SK-N-SH (cell line): Measurements from ENCODE around the gene BTNL8. TPM values are rescaled to one million over a fixed set of nuclear protein-coding genes. Genes with fewer than 3 reads are reported as not detected.

Source experiments
- CTCF ChIA-PET: fragments of 300-600, 350-600 bp; formaldehyde crosslinking; extraction: SDS; loops from one replicate; lab custom pipeline; 2021; lab: Yijun Ruan, JAX
- POLR2A ChIA-PET: fragments of 350-600 bp; sonication (Branson Sonifier 250); formaldehyde crosslinking; extraction: SDS; loops from one replicate; lab custom pipeline; 2020; ENCODE audit warnings: antibody characterized with exemption, inconsistent platforms; lab: Yijun Ruan, JAX
- DNase-seq: peaks from one replicate; pipeline ENCODE4 v3.0.0; 2012
- H2AFZ ChIP-seq: fragments of 200-600 bp; sonication (generic); 2 replicates; pipeline ENCODE4 v1.8.1; 2016; ENCODE audit warnings: antibody characterized with exemption, mild to moderate bottlenecking, low read depth
- H3F3A ChIP-seq: fragments of 200-600 bp; sonication (generic); replicated peaks from 2 replicates; pipeline ENCODE3; 2016; ENCODE audit warnings: antibody characterized with exemption, mild to moderate bottlenecking; ENCODE audit not compliant: insufficient read depth
- H3K27ac ChIP-seq, 2 experiments: fragments of 200-500 bp in 1 of 2; fragments of 200-600 bp in 1 of 2; sonication (Bioruptor generic) in 1 of 2; sonication (generic), shearing (Covaris generic) in 1 of 2; 2 replicates each; pipeline versions ENCODE4 v1.5.1 to v1.6.1; 2014 to 2016; ENCODE audit warnings: low read depth in 2 of 2, inconsistent platforms in 1 of 2, low read length in 1 of 2, mild to moderate bottlenecking in 1 of 2, mixed read lengths in 1 of 2
- H3K27me3 ChIP-seq: fragments of 200-600 bp; sonication (generic), shearing (Covaris generic); 2 replicates; pipeline ENCODE4 v1.6.1; 2016; ENCODE audit warnings: mixed run types; ENCODE audit not compliant: insufficient read depth
- H3K36me3 ChIP-seq, 2 experiments: fragments of 200-500 bp in 1 of 2; fragments of 200-600 bp in 1 of 2; sonication (Bioruptor generic) in 1 of 2; sonication (generic) in 1 of 2; replicated peaks in 1 of 2; 2 replicates each; pipeline versions ENCODE3 to v1.5.1; 2014 to 2016; ENCODE audit warnings: low read length in 1 of 2, mild to moderate bottlenecking in 1 of 2; ENCODE audit not compliant: insufficient read depth in 2 of 2, control insufficient read depth in 1 of 2
- H3K4me1 ChIP-seq, 2 experiments: fragments of 200-500 bp in 1 of 2; fragments of 200-600 bp in 1 of 2; sonication (Bioruptor generic) in 1 of 2; sonication (generic), shearing (Covaris generic) in 1 of 2; 2 replicates each; pipeline versions ENCODE4 v1.5.1 to v1.6.1; 2014 to 2016; ENCODE audit warnings: low read depth in 1 of 2, low read length in 1 of 2, mixed run types in 1 of 2; ENCODE audit not compliant: insufficient read depth in 2 of 2, control insufficient read depth in 1 of 2
- H3K4me2 ChIP-seq: fragments of 200-600 bp; sonication (generic), shearing (Covaris generic); 2 replicates; pipeline ENCODE4 v1.6.1; 2017; ENCODE audit warnings: mixed run types
- H3K4me3 ChIP-seq, 2 experiments: fragments of 200-500 bp in 1 of 2; fragments of 200-600 bp in 1 of 2; sonication (Bioruptor generic) in 1 of 2; sonication (generic), shearing (Covaris generic) in 1 of 2; 2 replicates each; pipeline versions ENCODE4 v1.5.1 to v1.8.1; 2014 to 2016; ENCODE audit warnings: low read depth in 2 of 2, inconsistent platforms in 1 of 2, low read length in 1 of 2, mild to moderate bottlenecking in 1 of 2, mixed read lengths in 1 of 2, moderate library complexity in 1 of 2
- H3K79me2 ChIP-seq: fragments of 200-600 bp; sonication (generic); 2 replicates; pipeline ENCODE4 v1.8.1; 2017; ENCODE audit warnings: mild to moderate bottlenecking; ENCODE audit not compliant: insufficient read depth
- H3K9ac ChIP-seq: fragments of 200-600 bp; sonication (generic); 2 replicates; pipeline ENCODE4 v1.6.1; 2017; ENCODE audit warnings: mixed run types
- H3K9me2 ChIP-seq: fragments of 200-600 bp; sonication (generic); 2 replicates; pipeline ENCODE4 v1.6.1; 2017; ENCODE audit warnings: mixed run types
- H3K9me3 ChIP-seq: fragments of 200-600 bp; sonication (generic); 2 replicates; pipeline ENCODE4 v1.6.1; 2017; ENCODE audit warnings: mixed run types, mild to moderate bottlenecking, moderate library complexity
- H4K20me1 ChIP-seq: fragments of 200-600 bp; sonication (generic); 2 replicates; pipeline ENCODE4 v1.6.1; 2017; ENCODE audit warnings: mild to moderate bottlenecking, mixed run types; ENCODE audit not compliant: insufficient read depth
- ELF1 ChIP-seq: IDR thresholded peaks from 2 replicates; pipeline ENCODE4 v1.4.0; 2012
- FOXJ3 ChIP-seq: sonication (generic); formaldehyde crosslinking; IDR thresholded peaks from 2 replicates; pipeline ENCODE4 v1.5.1; 2020; ENCODE audit warnings: mild to moderate bottlenecking, missing genetic modification reagents
- MEF2A ChIP-seq: IDR thresholded peaks from 2 replicates; pipeline ENCODE4 v1.4.0; 2012; ENCODE audit warnings: low read depth, borderline replicate concordance
- NRF1 ChIP-seq: IDR thresholded peaks from 2 replicates; pipeline ENCODE4 v1.6.1; 2012; ENCODE audit warnings: low read depth, mild to moderate bottlenecking, low read length
- POLR2AphosphoS5 ChIP-seq: IDR thresholded peaks from 2 replicates; pipeline ENCODE4 v1.6.1; 2012; ENCODE audit warnings: low read depth, low read length
- RCOR1 ChIP-seq: fragments of 150-350 bp; IDR thresholded peaks from 2 replicates; pipeline ENCODE4 v1.6.1; 2017; ENCODE audit warnings: antibody characterized with exemption, low read length
- RFX5 ChIP-seq: IDR thresholded peaks from 2 replicates; pipeline ENCODE4 v1.6.1; 2012; ENCODE audit warnings: mild to moderate bottlenecking, improper control_type of control experiment, low read length
- RXRA ChIP-seq: IDR thresholded peaks from 2 replicates; pipeline ENCODE4 v1.4.0; 2012; ENCODE audit warnings: low read depth, mild to moderate bottlenecking, borderline replicate concordance
- SIN3A ChIP-seq: IDR thresholded peaks from 2 replicates; pipeline ENCODE4 v1.6.1; 2012; ENCODE audit warnings: low read depth, mild to moderate bottlenecking, low read length, moderate library complexity, borderline replicate concordance
- TAF1 ChIP-seq: IDR thresholded peaks from 2 replicates; pipeline ENCODE4 v1.6.1; 2012; ENCODE audit warnings: low read depth, mild to moderate bottlenecking, low read length, moderate library complexity, borderline replicate concordance
- TEAD4 ChIP-seq: IDR thresholded peaks from 2 replicates; pipeline ENCODE4 v1.4.0; 2012; ENCODE audit warnings: mild to moderate bottlenecking, borderline replicate concordance; ENCODE audit not compliant: insufficient read depth
- WGBS: methylation state at CpG from one replicate; pipeline ENCODE4 v1.1.6; 2017; ENCODE audit warnings: low lambda C conversion rate; 5-methylcytosine and 5-hydroxymethylcytosine counted together
- polyA plus RNA-seq, 3 experiments: library from polyadenylated mRNA; depleted of rRNA; stranded (reverse); fragments of >200 nt; gene quantifications; 2 replicates each; pipeline ENCODE4 v1.2.3, GENCODE V29; 2012
- TF ChIP-seq, protein P1 (sequence below): fragments of 150-350 bp; IDR thresholded peaks from 2 replicates; pipeline ENCODE4 v1.6.1; 2016; ENCODE audit warnings: mild to moderate bottlenecking, low read depth, low read length
- TF ChIP-seq, protein P2 (sequence below): IDR thresholded peaks from 2 replicates; pipeline ENCODE4 v1.4.0; 2012; ENCODE audit warnings: low read depth

Gene BTNL8
- polyA plus RNA-seq, 1 of the 3 experiments (the other 2 are of a cell fraction) = not detected

DNA sequence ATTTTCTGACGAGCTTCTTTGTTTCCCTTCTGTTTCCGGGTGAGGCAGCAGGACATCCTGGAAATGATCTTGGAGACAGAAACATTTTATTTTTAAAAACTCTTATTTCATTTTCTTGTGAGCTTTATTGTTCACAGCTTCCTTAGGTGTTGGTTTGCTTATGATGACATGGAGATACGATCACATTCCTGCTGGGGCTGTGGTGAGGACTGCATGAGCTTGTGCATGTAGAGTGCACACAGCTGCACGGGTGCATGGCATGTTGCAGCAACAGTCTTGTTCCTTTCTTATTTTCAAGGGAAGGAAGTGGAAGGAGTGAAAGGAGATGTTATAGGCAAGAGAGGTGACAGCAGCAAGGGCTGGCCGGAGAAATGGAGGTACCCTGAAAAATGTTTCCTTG lies 1.2 kb downstream of the BTNL8 start:
- ChIA-PET CTCF (interaction anchor here (0.6 to 0.8 kb wide), 2 partner anchors 31 to 1263 kb away, joined by 3 read pairs; no protein-coding TSS in a partner anchor), POLR2A (no interaction called here)
- no peak overlapping the region for H3K9ac ChIP-seq
- no peak for DNase-seq
- WGBS = 3% methylated on average over 5 of the region's 5 CpGs
- H3K27ac ChIP-seq = no peak overlapping the region
- H3K9me2 ChIP-seq = no peaks in the 10 kb centered on the region
- H4K20me1 ChIP-seq = no peaks in the 10 kb centered on the region
- peaks cover 5% of the 10 kb centered on the region; the same call in 1 of the 2 replicates for H3K27me3 ChIP-seq
- no peaks in the 10 kb centered on the region for H3K4me1 ChIP-seq
- H3F3A ChIP-seq = no peaks in the 10 kb centered on the region
- no peak overlapping the region for H3K4me3 ChIP-seq
- H2AFZ ChIP-seq = no peak overlapping the region
- H3K4me2 ChIP-seq = no peak overlapping the region
- no peaks in the 10 kb centered on the region for H3K79me2 ChIP-seq
- no peaks in the 10 kb centered on the region for H3K36me3 ChIP-seq
- TF ChIP-seq SIN3A (no peak), RCOR1 (no peak), POLR2AphosphoS5 (no peak), NRF1 (no peak)
- no peaks in the 10 kb centered on the region for H3K9me3 ChIP-seq

DNA sequence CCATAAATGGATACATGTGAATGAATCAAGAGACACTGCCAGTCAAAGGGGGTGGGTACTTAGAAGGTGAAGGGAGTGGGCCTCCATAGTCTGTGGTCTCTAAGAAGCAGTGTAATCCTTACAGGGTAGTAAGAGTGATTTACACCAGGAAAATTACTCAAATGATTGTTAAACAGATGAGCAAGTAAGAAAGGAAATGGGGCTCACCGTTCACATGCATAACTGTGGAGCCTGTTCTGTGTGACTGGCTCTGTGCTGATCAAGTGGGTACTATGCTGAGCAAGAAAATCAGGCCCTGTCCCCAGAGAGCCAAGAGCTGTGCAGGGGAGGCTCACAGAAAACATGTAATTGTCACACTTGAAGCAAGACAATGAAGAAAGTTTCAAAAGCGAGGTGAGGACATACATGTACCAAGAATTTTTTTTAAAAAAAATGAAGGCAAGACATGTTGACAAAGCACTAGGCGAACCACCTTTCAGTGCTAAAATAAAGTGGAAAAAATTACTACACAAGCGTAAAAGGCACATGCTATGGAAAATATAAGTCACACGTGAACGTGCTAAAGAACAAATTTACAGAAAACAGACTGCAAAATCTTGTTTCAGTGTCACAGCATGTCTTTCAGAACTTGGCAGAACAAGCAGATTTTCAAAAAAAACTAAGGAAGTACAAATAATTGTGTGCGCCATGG lies 2.5 kb downstream of the BTNL8 start:
- H3F3A ChIP-seq = no peaks in the 10 kb centered on the region

DNA sequence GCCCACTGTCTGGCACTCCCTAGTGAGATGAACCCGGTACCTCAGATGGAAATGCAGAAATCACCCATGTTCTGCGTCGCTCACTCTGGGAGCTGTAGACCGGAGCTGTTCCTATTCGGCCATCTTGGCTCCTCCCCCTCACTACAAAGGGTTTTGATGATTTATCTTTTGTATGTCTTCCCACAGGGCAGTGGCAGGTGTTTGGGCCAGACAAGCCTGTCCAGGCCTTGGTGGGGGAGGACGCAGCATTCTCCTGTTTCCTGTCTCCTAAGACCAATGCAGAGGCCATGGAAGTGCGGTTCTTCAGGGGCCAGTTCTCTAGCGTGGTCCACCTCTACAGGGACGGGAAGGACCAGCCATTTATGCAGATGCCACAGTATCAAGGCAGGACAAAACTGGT lies 9.4 kb downstream of the BTNL8 start:
- TF ChIP-seq RXRA (no peak), MEF2A (no peak), TEAD4 (no peak)
- WGBS = 23% methylated on average over 8 of the region's 9 CpGs
- no peaks in the 10 kb centered on the region for H3K36me3 ChIP-seq
- H3F3A ChIP-seq = no peaks in the 10 kb centered on the region
- no peaks in the 10 kb centered on the region for H3K79me2 ChIP-seq
- H3K4me3 ChIP-seq = no peak overlapping the region
- H2AFZ ChIP-seq = no peak overlapping the region
- ChIA-PET CTCF (no interaction called here), POLR2A (no interaction called here)
- no peak overlapping the region for H3K9ac ChIP-seq
- no peaks in the 10 kb centered on the region for H3K9me3 ChIP-seq
- DNase-seq = no peak
- H3K9me2 ChIP-seq = no peaks in the 10 kb centered on the region
- H3K4me1 ChIP-seq = no peaks in the 10 kb centered on the region
- no peaks in the 10 kb centered on the region; the same call in 1 of the 2 replicates for H3K27me3 ChIP-seq
- no peak overlapping the region for H3K4me2 ChIP-seq
- no peak overlapping the region for H3K27ac ChIP-seq
- H4K20me1 ChIP-seq = no peaks in the 10 kb centered on the region

More for the DNA sequence above, 2.5 kb downstream of the BTNL8 start:
- no peak overlapping the region for H3K9ac ChIP-seq
- no peaks in the 10 kb centered on the region for H3K36me3 ChIP-seq
- H3K9me3 ChIP-seq = no peaks in the 10 kb centered on the region
- H3K4me1 ChIP-seq = no peaks in the 10 kb centered on the region
- 14% methylated on average over 7 of the region's 7 CpGs for WGBS
- H3K9me2 ChIP-seq = no peaks in the 10 kb centered on the region
- no peak overlapping the region for H3K4me3 ChIP-seq
- CTCF ChIA-PET = no interaction called here
- no peaks in the 10 kb centered on the region for H3K79me2 ChIP-seq
- POLR2A ChIA-PET = no interaction called here
- no peak overlapping the region for H2AFZ ChIP-seq
- DNase-seq = no peak
- TF ChIP-seq RCOR1 (no peak), FOXJ3 (no peak), TAF1 (no peak), NRF1 (no peak), RFX5 (no peak), ELF1 (no peak), POLR2AphosphoS5 (no peak)
- TF ChIP-seq, protein P1, sequence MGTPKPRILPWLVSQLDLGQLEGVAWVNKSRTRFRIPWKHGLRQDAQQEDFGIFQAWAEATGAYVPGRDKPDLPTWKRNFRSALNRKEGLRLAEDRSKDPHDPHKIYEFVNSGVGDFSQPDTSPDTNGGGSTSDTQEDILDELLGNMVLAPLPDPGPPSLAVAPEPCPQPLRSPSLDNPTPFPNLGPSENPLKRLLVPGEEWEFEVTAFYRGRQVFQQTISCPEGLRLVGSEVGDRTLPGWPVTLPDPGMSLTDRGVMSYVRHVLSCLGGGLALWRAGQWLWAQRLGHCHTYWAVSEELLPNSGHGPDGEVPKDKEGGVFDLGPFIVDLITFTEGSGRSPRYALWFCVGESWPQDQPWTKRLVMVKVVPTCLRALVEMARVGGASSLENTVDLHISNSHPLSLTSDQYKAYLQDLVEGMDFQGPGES = no peak
- TF ChIP-seq, protein P2, sequence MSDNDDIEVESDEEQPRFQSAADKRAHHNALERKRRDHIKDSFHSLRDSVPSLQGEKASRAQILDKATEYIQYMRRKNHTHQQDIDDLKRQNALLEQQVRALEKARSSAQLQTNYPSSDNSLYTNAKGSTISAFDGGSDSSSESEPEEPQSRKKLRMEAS = no peak
- no peaks in the 10 kb centered on the region for H4K20me1 ChIP-seq
- H3K27ac ChIP-seq = no peak overlapping the region
- H3K27me3 ChIP-seq = peaks cover 5% of the 10 kb centered on the region; the same call in 1 of the 2 replicates
- H3K4me2 ChIP-seq = no peak overlapping the region
